ENCODE results near the gene WDR20. TPM values are rescaled to one million over a fixed set of nuclear protein-coding genes. Genes with fewer than 3 reads are reported as not detected.

The WDR20 gene
- polyA plus RNA-seq, 1 of the 3 experiments (the other 2 are of a cell fraction), result 12.4 TPM

DNA sequence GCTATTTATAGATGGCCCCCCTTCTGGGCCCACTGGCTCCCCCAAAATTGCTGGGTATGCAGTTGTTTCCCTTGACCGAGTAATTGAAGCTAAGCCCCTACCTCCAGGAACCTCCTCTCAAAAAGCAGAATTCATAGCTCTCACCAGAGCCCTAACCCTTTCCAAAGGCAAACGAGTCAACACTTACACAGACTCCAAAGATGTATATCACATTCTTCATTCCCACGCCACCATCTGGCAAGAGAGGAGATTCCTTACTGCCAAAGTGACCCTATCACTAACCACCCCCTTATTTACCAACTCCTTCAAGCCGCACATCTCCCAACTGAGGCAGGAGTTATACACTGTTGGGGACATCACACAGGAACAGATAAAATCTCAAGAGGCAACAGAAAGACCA lies 98.4 kb downstream of the WDR20 start:
- TF ChIP-seq JUND (IDR thresholded peaks at IDR 0.05) (no peak), RCOR1 (IDR thresholded peaks at IDR 0.05; ENCODE audit: low read length) (no peak), SMC3 (IDR thresholded peaks at IDR 0.05; ENCODE audit: low read depth, low read length) (no peak), GATA2 (CRISPR knock-in tag; IDR thresholded peaks at IDR 0.05) (no peak), NRF1 (IDR thresholded peaks at IDR 0.05; ENCODE audit: low read depth, low read length) (no peak), MEF2A (IDR thresholded peaks at IDR 0.05; ENCODE audit: borderline replicate concordance, low read depth) (no peak), RXRA (IDR thresholded peaks at IDR 0.05; ENCODE audit: borderline replicate concordance, low read depth) (no peak), EP300 (IDR thresholded peaks at IDR 0.05; ENCODE audit: borderline replicate concordance in 1 of 2, low read depth in 1 of 2, low read length in 1 of 2) (no peak), EZH2phosphoT487 (IDR thresholded peaks at IDR 0.05; ENCODE audit: borderline replicate concordance, low read depth) (no peak), CHD2 (IDR thresholded peaks at IDR 0.05; ENCODE audit: low read length, partially characterized antibody) (no peak), RAD21 (IDR thresholded peaks at IDR 0.05; ENCODE audit: low read length) (no peak), FOXM1 (IDR thresholded peaks at IDR 0.05; ENCODE audit: low read depth) (no peak), POLR2AphosphoS5 (IDR thresholded peaks at IDR 0.05; ENCODE audit: low read depth, low read length) (no peak), YY1 (IDR thresholded peaks at IDR 0.05; ENCODE audit: low read depth) (no peak), MXI1 (IDR thresholded peaks at IDR 0.05; ENCODE audit: low read depth, low read length) (no peak)
- TF ChIP-seq, protein P1, sequence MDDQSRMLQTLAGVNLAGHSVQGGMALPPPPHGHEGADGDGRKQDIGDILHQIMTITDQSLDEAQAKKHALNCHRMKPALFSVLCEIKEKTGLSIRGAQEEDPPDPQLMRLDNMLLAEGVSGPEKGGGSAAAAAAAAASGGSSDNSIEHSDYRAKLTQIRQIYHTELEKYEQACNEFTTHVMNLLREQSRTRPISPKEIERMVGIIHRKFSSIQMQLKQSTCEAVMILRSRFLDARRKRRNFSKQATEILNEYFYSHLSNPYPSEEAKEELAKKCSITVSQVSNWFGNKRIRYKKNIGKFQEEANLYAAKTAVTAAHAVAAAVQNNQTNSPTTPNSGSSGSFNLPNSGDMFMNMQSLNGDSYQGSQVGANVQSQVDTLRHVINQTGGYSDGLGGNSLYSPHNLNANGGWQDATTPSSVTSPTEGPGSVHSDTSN (IDR thresholded peaks at IDR 0.05), result no peak
- TF ChIP-seq, protein P2, sequence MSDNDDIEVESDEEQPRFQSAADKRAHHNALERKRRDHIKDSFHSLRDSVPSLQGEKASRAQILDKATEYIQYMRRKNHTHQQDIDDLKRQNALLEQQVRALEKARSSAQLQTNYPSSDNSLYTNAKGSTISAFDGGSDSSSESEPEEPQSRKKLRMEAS (IDR thresholded peaks at IDR 0.05; ENCODE audit: low read depth), result no peak
- TF ChIP-seq, protein P3, sequence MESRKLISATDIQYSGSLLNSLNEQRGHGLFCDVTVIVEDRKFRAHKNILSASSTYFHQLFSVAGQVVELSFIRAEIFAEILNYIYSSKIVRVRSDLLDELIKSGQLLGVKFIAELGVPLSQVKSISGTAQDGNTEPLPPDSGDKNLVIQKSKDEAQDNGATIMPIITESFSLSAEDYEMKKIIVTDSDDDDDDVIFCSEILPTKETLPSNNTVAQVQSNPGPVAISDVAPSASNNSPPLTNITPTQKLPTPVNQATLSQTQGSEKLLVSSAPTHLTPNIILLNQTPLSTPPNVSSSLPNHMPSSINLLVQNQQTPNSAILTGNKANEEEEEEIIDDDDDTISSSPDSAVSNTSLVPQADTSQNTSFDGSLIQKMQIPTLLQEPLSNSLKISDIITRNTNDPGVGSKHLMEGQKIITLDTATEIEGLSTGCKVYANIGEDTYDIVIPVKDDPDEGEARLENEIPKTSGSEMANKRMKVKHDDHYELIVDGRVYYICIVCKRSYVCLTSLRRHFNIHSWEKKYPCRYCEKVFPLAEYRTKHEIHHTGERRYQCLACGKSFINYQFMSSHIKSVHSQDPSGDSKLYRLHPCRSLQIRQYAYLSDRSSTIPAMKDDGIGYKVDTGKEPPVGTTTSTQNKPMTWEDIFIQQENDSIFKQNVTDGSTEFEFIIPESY (IDR thresholded peaks at IDR 0.05; ENCODE audit: borderline replicate concordance, low read depth), result no peak
- TF ChIP-seq, protein P4, sequence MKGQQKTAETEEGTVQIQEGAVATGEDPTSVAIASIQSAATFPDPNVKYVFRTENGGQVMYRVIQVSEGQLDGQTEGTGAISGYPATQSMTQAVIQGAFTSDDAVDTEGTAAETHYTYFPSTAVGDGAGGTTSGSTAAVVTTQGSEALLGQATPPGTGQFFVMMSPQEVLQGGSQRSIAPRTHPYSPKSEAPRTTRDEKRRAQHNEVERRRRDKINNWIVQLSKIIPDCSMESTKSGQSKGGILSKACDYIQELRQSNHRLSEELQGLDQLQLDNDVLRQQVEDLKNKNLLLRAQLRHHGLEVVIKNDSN (IDR thresholded peaks at IDR 0.05; ENCODE audit: borderline replicate concordance, low read depth), result no peak
- Histone ChIP-seq H3K9ac (no peak overlapping the region; the same call in 1 of the 2 replicates), H4K20me1 (ENCODE audit: insufficient read depth) (no peaks in the 10 kb centered on the region), H3K79me2 (ENCODE audit: insufficient read depth) (no peaks in the 10 kb centered on the region), H3K4me2 (peak overlapping the region; percentile 31; the same call in 1 of the 2 replicates), H3F3A (replicated peaks; ENCODE audit: insufficient read depth) (no peaks in the 10 kb centered on the region), H3K27me3 (ENCODE audit: insufficient read depth) (no peaks in the 10 kb centered on the region), H3K27ac (ENCODE audit: low read depth in 2 of 2, low read length in 1 of 2) (no peak overlapping the region), H3K4me1 (ENCODE audit: control insufficient read depth in 1 of 2, insufficient read depth in 2 of 2, low read depth in 1 of 2, low read length in 1 of 2) (peaks cover 3 to 5% of the 10 kb centered on the region in 2 experiments; a peak in 2 of 4 replicates), H2AFZ (ENCODE audit: low read depth) (no peak overlapping the region), H3K9me3 (no peaks in the 10 kb centered on the region), H3K36me3 (replicated peaks in 1 of 2; ENCODE audit: control insufficient read depth in 1 of 2, insufficient read depth in 2 of 2, low read length in 1 of 2) (no peaks in the 10 kb centered on the region), H3K9me2 (no peaks in the 10 kb centered on the region), H3K4me3 (ENCODE audit: low read depth in 2 of 2, low read length in 1 of 2) (no peak overlapping the region; a peak in 1 of 4 replicates)
- POLR2A ChIA-PET, result no interaction called here
- no peak for DNase-seq
- 77% methylated on average over 4 of the region's 4 CpGs for WGBS (ENCODE audit: low lambda C conversion rate)
- CTCF ChIA-PET, result interaction anchor here (0.6 to 1.2 kb wide), 3 partner anchors 11 to 153 kb away, joined by 3 to 5 read pairs (median 3); no protein-coding TSS in a partner anchor
